Right lobe of liver (tissue), 6 donors: Measurements from ENCODE around the gene CCHCR1. TPM values are rescaled to one million over a fixed set of nuclear protein-coding genes. Genes with fewer than 3 reads are reported as not detected.

Source experiments
- ATAC-seq, 4 donors: fragments of 200-7000 bp; cut with Tn5 transposase; one replicate each; pipeline ENCODE4 v1.9.1; 2020; ENCODE audit warnings: mild to moderate bottlenecking in 4 of 4, moderate library complexity in 4 of 4
- DNase-seq, 3 donors: peaks; one replicate each; pipeline ENCODE4 v3.0.0-alpha.2; 2020
- H3K27ac ChIP-seq, 3 donors: fragments of 200-600 bp; one replicate each; pipeline ENCODE4 v1.8.0; 2022
- H3K27me3 ChIP-seq, 2 donors: fragments of 200-600 bp; one replicate each; pipeline ENCODE4 v1.8.0; 2022
- H3K36me3 ChIP-seq, 4 donors: fragments of 200-600 bp; sonication (generic) in 1 of 4; one replicate each; pipeline versions ENCODE4 v1.5.1 to v1.8.0; 2017 to 2022; ENCODE audit warnings: control low read depth in 1 of 4
- H3K4me1 ChIP-seq, 4 donors: fragments of 200-600 bp; sonication (generic) in 1 of 4; one replicate each; pipeline versions ENCODE4 v1.5.1 to v1.8.0; 2017 to 2022; ENCODE audit warnings: control low read depth in 1 of 4
- H3K4me3 ChIP-seq, 3 donors: fragments of 200-600 bp; one replicate each; pipeline ENCODE4 v1.8.0; 2022
- H3K9me3 ChIP-seq, 4 donors: fragments of 200-600 bp; sonication (generic) in 1 of 4; one replicate each; pipeline versions ENCODE4 v1.5.1 to v1.8.0; 2017 to 2022; ENCODE audit warnings: control low read depth in 1 of 4
- POLR2A ChIP-seq: fragments of 450-650 bp; IDR thresholded peaks from one replicate; pipeline ENCODE4 v1.6.1; 2017; ENCODE audit warnings: antibody characterized with exemption, mild to moderate bottlenecking
- WGBS: methylation state at CpG from one replicate; pipeline ENCODE4 v1.1.6; 2018; ENCODE audit warnings: low coverage, low lambda C conversion rate; ENCODE audit not compliant: insufficient coverage; ENCODE audit errors: missing lambda C conversion rate; 5-methylcytosine and 5-hydroxymethylcytosine counted together
- intact Hi-C, 2 donors: fragments of 100-400 bp; cut with DNase I; formaldehyde crosslinking; loops; one replicate each; pipeline versions ENCODE4 v1.11.2 to v1.14.1; 2022
- total RNA-seq, 6 experiments: library from RNA; depleted of rRNA in 2 of 6; stranded (reverse); fragments of >200 nt in 2 of 6; fragmentation: NEBNext Ultra II Directional in 3 of 6; extraction: Animal tissue kit (Norgen Biotek cat#: 25700) in 3 of 6; gene quantifications; one replicate each; pipeline versions ENCODE4 v1.1.0 to v1.2.4, GENCODE V29; 2016 to 2023
- TF ChIP-seq, protein P1 (sequence below), 4 donors: fragments of 200-600 bp in 3 of 4; fragments of 450-650 bp in 1 of 4; IDR thresholded peaks; one replicate each; pipeline versions ENCODE4 v1.5.1 to v1.8.0; 2016 to 2022; ENCODE audit warnings: antibody characterized with exemption in 4 of 4, mild to moderate bottlenecking in 2 of 4
- donor health status: DM: no; HTN: yes; CAD: no.
- donor health status: DM: no; HTN: no; CAD: no.
- donor health status: DM: no; HTN: no; CAD: no.
- donor health status: DM: no; HTN: yes; CAD: no.
- donor health status: DM: no; HTN: yes; CAD: no.

CCHCR1 gene
- total RNA-seq, 6 experiments from 2014 or later, result 6.0 to 9.1 (median 8.0) TPM

DNA sequence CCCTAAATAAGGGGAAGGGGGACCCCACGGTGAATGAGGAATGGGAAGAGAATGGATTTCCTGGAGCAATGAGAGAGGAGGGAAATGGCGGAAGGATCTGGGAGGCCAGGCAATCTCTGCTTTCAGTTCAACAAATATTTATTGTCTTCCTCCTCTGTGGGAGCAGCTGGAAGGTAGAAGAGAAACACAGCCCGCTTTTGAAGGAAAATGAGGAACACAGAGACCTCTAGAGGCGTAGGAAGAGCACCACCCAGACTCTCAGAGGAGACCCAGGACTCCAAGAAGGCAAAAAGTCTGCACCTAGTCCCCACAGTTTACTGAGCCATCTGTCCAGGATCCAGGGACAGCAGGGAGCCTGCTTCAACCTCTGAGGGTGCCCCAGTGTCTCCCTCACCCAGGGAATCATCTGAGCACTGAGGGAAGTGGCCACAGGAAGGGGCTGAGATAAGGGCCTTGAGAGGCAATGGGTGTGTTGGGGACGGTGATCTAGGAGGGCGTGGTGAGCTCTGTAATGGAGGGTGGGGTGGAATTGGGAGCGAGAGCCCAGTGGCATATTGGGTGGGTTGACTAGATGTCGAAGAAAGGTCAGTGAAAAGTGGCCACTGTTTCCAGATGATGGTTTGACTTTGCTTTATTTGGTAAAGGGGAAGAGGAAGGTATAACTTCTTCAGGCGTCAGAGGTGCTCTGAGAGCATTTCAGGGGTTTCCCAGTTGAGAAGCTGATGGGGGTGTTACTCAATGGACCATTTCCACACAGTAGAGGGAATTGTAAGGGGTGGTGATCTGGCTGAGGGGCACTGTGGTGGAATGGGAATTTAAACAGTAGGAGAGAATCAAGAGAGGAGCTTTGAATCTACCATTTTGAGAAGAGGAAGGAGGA is 42.4 kb downstream of the CCHCR1 start:
- Histone ChIP-seq H3K27me3 (no peaks in the 10 kb centered on the region), H3K36me3 (no peaks in the 10 kb centered on the region), H3K4me3 (no peak overlapping the region), H3K27ac (no peak overlapping the region), H3K4me1 (no peaks in the 10 kb centered on the region), H3K9me3 (no peaks in the 10 kb centered on the region)
- WGBS, result 44% methylated on average over 8 of the region's 9 CpGs
- ATAC-seq (no peak), DNase-seq (no peak)
- intact Hi-C loops, result no loop called here
- no peak for TF ChIP-seq POLR2A
- TF ChIP-seq, protein P1, sequence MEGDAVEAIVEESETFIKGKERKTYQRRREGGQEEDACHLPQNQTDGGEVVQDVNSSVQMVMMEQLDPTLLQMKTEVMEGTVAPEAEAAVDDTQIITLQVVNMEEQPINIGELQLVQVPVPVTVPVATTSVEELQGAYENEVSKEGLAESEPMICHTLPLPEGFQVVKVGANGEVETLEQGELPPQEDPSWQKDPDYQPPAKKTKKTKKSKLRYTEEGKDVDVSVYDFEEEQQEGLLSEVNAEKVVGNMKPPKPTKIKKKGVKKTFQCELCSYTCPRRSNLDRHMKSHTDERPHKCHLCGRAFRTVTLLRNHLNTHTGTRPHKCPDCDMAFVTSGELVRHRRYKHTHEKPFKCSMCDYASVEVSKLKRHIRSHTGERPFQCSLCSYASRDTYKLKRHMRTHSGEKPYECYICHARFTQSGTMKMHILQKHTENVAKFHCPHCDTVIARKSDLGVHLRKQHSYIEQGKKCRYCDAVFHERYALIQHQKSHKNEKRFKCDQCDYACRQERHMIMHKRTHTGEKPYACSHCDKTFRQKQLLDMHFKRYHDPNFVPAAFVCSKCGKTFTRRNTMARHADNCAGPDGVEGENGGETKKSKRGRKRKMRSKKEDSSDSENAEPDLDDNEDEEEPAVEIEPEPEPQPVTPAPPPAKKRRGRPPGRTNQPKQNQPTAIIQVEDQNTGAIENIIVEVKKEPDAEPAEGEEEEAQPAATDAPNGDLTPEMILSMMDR (IDR thresholded peaks at IDR 0.05), result no peak

DNA sequence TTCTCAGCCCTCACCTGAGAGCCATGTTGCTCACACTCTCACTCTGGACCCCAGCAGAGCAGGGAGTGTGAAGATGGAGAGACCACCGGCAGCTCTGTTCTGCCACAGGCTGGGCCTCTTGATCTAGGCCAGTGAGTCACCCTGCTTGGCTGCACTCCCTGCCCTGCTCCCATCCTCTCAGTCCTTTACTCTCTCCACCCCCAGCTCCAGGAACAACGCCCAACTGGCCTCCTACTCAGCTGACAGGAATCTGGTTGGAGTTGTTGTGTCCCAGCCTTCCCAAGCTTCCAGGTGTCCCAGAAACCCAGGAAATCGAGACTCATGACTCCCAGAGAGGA is 43.1 kb downstream of the CCHCR1 start, which contains the start of gene PSORS1C1:
TSS of gene PSORS1C1 (plus strand) at position 260 of the 338 bp plus-strand sequence. CDS start 14,833 bp downstream, outside the sequence.
- Histone ChIP-seq H3K4me1 (no peaks in the 10 kb centered on the region), H3K9me3 (no peaks in the 10 kb centered on the region), H3K4me3 (no peak within 1 kb of the TSS), H3K36me3 (no peaks in the 10 kb centered on the region), H3K27me3 (no peaks in the 10 kb centered on the region), H3K27ac (no peak within 1 kb of the TSS)
- TF ChIP-seq, protein P1 (IDR thresholded peaks at IDR 0.05), result no peak
- TF ChIP-seq POLR2A, result no peak
- intact Hi-C loops, result no loop called here
- DNase-seq (peak in 1 of 3 donors; percentile 44), ATAC-seq (peak in 2 of 4 donors; percentile 30 to 88)
- 26% methylated on average over 3 of the region's 3 CpGs for WGBS

DNA sequence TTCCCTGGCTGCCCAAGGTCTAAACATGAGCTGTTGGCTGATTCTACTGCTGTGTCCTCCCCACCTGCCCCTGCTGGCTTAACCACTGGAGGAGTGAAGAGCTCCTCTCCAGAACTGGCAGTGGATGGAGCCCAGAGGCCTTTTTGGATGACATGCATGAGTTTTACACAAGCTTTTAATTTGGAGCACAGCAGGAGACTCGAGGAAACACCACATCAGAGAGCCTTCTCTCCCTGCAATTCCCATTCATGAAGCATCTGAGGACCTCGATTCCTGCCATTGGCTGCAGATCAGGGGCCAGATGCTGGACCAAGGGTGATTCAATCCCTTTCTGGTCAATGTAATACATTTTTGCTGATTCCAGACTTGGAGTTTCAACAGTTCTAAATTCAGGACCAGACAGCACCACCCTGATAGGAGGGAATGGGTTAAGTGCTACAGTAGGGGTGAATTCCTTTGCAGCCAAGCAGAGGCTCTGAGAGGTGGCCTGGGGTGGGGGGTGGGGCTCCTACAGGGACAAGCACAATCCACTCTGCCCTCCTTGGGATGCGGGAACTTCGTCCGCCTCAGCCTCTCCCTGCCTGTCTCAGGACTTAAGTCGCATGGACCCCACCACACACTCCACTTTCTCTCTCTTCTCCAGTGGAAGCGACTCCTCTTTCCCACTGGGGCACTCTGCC is 43.6 kb downstream of the CCHCR1 start:
- no peak overlapping the region for H3K27ac ChIP-seq
- no peaks in the 10 kb centered on the region for H3K9me3 ChIP-seq
- no peak for DNase-seq
- H3K27me3 ChIP-seq, result no peaks in the 10 kb centered on the region
- no peak for TF ChIP-seq POLR2A
- TF ChIP-seq, protein P1 (IDR thresholded peaks at IDR 0.05), result no peak
- H3K4me3 ChIP-seq, result no peak overlapping the region
- WGBS, result no CpG with 5 or more reads among the region's 7 CpGs
- H3K36me3 ChIP-seq, result no peaks in the 10 kb centered on the region
- intact Hi-C loops, result no loop called here
- no peak for ATAC-seq
- H3K4me1 ChIP-seq, result no peaks in the 10 kb centered on the region

DNA sequence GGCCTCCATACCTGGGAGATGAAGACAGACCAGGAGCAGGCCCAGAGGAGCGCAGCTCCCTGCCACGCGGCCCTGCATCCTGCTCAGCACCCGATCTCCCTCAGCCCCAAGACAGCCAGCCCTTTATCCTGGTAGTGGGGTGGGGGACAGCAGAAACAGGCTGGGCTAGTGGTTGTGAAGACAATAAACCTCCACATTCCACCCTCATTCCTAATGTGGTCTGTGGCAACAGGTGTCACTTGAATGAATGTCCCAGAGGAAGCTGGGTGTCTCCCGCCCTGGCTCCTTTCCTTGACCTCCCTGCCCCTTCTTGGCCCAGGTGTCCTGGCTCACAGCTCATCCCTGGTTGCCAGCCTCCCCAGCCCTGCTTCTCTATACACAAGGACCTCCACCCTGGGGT is 45.1 kb downstream of the CCHCR1 start, which contains the start of gene C6orf15:
TSS of gene C6orf15 (minus strand) at position 98 of the 400 bp plus-strand sequence. CDS start at position 78, 20 bp downstream.
- WGBS, result 100% methylated on average over 1 of the region's 5 CpGs
- no peak within 1 kb of the TSS for H3K4me3 ChIP-seq

More for the DNA sequence above, 45.1 kb downstream of the CCHCR1 start, which contains the start of gene C6orf15:
- no peak for TF ChIP-seq POLR2A
- TF ChIP-seq, protein P1 (IDR thresholded peaks at IDR 0.05), result no peak
- no peaks in the 10 kb centered on the region for H3K4me1 ChIP-seq
- DNase-seq, result no peak
- H3K36me3 ChIP-seq, result no peaks in the 10 kb centered on the region
- ATAC-seq, result peak in 1 of 4 donors; percentile 10
- intact Hi-C loops, result no loop called here
- H3K27me3 ChIP-seq, result no peaks in the 10 kb centered on the region
- H3K27ac ChIP-seq, result no peak within 1 kb of the TSS
- H3K9me3 ChIP-seq, result no peaks in the 10 kb centered on the region
